IPS-18c (cell line): ENCODE measurements around the gene NT5C.

ENCODE experiments used
- H3K4me3 ChIP-seq: 2 replicates; pipeline ENCODE4 v1.7.0; 2013; ENCODE audit warnings: low read depth, mild to moderate bottlenecking, low read length, moderate library complexity; ENCODE audit not compliant: insufficient read depth
- H3K9me3 ChIP-seq: one replicate; pipeline ENCODE4 v1.6.1; 2013; ENCODE audit warnings: mild to moderate bottlenecking, low read length, moderate library complexity; ENCODE audit not compliant: control insufficient read depth, insufficient read depth

The NT5C gene

GRCh38 chr17:75087182-75087557 lies 44.4 kb downstream of the NT5C start:
- H3K4me3 ChIP-seq: peak overlapping the region; percentile 81
- H3K9me3 ChIP-seq: no peaks in the 10 kb centered on the region

GRCh38 chr17:75086496-75087181 lies 44.9 kb downstream of the NT5C start:
- H3K9me3 ChIP-seq: no peaks in the 10 kb centered on the region
- no peak overlapping the region for H3K4me3 ChIP-seq

GRCh38 chr17:75084039-75084660 lies 47.4 kb downstream of the NT5C start:
- H3K4me3 ChIP-seq: no peak overlapping the region
- no peaks in the 10 kb centered on the region for H3K9me3 ChIP-seq

- H3K9me3 ChIP-seq: no peaks in the 10 kb centered on the region
- H3K4me3 ChIP-seq: no peak overlapping the region
These were observed 48.9 kb downstream of the NT5C start for GRCh38 chr17:75082683-75083082.

- Histone ChIP-seq H3K9me3 (no peaks in the 10 kb centered on the region), H3K4me3 (no peak overlapping the region)
These were observed 49.7 kb downstream of the NT5C start for GRCh38 chr17:75081611-75082540.
